Measurements from ENCODE around the gene TBPL2.

The TBPL2 gene

DNA sequence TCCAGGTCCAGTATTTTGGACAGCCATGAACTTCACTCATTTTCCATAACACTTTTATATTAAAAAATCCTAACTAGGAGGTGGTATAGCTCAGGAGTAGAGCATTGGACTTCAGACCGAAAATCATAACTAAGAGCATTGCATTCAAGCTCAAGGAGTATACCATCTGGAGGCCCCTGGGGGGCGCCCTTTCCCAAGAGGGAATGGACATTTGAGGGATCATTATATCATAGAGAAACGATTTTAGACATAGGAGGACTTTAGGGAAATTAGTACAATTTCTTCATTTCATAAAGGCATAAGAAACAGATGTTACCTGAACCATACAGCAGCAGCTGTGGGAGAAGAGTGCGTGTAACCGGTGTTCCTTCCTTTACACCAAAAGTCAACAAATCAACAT is 23.6 kb downstream of the TBPL2 start:
- Mint-ChIP-seq H3K9me3 (no peaks in the 10 kb centered on the region), H3K36me3 (ENCODE audit: insufficient read depth) (no peaks in the 10 kb centered on the region), H3K27ac (ENCODE audit: low read depth) (no peak overlapping the region), H3K4me3 (no peak overlapping the region), H3K27me3 (no peaks in the 10 kb centered on the region), H3K4me1 (peaks cover 4% of the 10 kb centered on the region)
- ATAC-seq (replicated peaks; ENCODE audit: extremely low read depth, poor library complexity, severe bottlenecking) (no peak), DNase-seq (ENCODE audit: low spot score in 2 of 2) (no peak)

DNA sequence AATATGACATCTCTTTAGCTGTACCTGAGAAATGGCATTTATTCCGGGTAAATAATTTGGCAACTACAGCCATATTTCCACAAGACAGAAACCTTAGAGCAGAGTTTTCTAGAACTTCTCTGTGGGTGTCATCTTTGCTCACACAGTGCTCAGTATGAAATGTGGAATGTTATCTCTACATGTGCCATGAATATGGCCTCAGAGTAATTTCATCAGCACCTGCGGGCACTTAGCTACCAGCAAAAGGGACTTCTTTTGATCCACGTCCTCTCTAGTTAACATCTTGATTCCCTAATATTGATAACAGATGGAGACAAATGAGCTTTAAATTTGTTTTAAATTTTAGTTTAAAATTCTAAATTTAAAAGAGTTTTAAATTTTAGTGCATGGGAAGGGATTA is 25.9 kb downstream of the TBPL2 start:
- Mint-ChIP-seq H3K27me3 (no peaks in the 10 kb centered on the region), H3K4me3 (no peak overlapping the region), H3K4me1 (peaks cover 22% of the 10 kb centered on the region), H3K36me3 (ENCODE audit: insufficient read depth) (peaks cover 7% of the 10 kb centered on the region), H3K27ac (ENCODE audit: low read depth) (no peak overlapping the region), H3K9me3 (no peaks in the 10 kb centered on the region)
- ATAC-seq (replicated peaks; ENCODE audit: extremely low read depth, poor library complexity, severe bottlenecking) (no peak), DNase-seq (ENCODE audit: low spot score in 2 of 2) (no peak)

DNA sequence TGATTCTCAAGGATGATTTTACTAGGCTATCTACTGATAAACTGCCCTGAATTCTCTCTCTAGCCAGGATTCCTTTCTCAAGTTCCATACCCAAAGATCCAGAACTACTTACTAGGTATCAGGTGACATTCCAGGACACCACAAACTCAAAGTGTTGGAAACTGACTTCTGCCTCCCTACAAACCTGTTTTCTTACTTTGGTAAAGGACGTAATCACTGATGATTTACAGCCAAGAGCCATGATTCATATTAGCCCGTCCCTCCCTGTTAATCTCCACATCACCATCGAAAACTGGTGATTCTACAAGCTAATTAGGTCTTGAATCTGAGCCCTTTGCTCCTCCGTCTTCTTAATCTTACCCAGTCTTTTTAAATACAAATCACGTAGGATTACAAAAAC is 27.7 kb downstream of the TBPL2 start:
- Mint-ChIP-seq H3K36me3 (ENCODE audit: insufficient read depth) (peaks cover 7% of the 10 kb centered on the region), H3K4me3 (peak overlapping the region; percentile 84), H3K4me1 (peaks cover 34% of the 10 kb centered on the region), H3K27ac (ENCODE audit: low read depth) (no peak overlapping the region), H3K9me3 (no peaks in the 10 kb centered on the region), H3K27me3 (no peaks in the 10 kb centered on the region)
- no peak for DNase-seq (ENCODE audit: low spot score in 2 of 2)
- ATAC-seq (replicated peaks; ENCODE audit: extremely low read depth, poor library complexity, severe bottlenecking): no peak

DNA sequence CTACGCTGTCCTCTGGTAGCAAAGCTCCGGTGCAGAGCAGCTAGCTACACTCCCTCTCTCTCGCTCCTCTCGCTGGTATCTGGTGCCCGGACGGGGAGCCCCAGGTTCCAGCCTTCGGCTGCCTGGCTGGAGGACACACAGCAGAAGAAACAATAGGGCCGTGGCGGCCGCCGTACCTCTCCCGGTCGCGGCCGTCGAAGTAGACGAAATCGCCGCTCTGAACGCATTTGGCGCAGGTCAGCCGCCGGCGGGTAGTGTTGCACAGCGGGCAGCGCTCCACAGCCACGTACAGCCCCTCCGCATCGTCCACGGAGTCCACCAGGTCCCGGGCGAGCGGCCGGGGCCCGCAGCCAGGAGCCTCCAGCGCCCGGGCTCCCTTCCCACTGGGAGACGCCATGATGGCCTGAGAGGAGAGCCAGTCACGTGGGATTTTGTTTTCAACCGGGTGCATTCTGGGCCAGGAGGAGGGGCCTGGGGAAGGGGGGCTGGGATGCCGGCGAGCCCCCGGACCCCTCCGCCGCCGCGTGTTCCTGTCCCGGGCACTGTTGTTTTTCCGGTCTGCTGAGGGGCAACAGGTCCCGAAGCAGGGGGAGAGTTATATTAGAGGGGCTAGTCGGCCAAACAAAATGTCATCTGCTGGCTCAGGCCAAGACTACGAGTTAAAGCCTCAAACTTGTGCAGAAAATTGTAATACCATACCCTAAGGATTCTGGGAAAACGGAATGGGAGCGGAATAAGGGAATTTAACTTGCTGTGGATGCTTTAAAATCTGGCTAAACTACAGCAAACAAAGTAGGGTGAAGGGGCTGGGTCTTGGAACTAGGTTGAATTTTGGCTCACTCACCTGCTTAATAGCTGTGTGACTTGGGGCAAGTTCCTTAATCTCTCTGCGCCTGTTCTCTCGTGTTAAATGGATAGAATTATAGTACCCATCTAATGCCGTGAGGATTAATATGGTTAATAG is 28.7 kb downstream of the TBPL2 start, which contains the start of gene ATG14:
Gene ATG14, minus strand, starts transcription at position 405 of the 964 bp plus-strand sequence. Its CDS starts 8 bp downstream, at position 397.
- peak within 1 kb of the TSS; percentile 48 for H3K27ac Mint-ChIP-seq (ENCODE audit: low read depth)
- H3K27me3 Mint-ChIP-seq: no peaks in the 10 kb centered on the region
- H3K36me3 Mint-ChIP-seq (ENCODE audit: insufficient read depth): peaks cover 8% of the 10 kb centered on the region
- H3K9me3 Mint-ChIP-seq: no peaks in the 10 kb centered on the region
- DNase-seq (ENCODE audit: low spot score in 2 of 2): peak; percentile 33 to 47
- H3K4me1 Mint-ChIP-seq: peaks cover 39% of the 10 kb centered on the region
- H3K4me3 Mint-ChIP-seq: peak within 1 kb of the TSS; percentile 84
- ATAC-seq (replicated peaks; ENCODE audit: extremely low read depth, poor library complexity, severe bottlenecking): peak; percentile 93

DNA sequence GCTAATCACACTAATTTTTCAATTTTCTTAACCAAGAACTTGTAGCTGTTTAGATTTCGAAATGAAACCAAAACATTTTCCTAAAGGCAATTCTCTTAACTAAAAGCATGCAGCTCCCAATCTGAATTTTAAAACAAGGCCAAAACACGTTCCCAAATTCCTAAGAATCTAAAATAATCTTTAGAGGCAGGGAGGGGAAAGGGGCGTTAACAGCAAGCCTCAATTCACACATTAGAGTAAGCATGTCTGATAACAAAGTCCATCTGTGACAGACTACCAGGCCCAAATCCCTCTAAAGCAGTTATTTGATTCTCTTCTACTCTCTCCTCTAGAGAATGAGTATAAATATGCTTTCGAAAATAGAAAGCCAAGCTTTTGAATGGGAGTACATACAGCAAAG is 29.5 kb downstream of the TBPL2 start:
- Mint-ChIP-seq H3K9me3 (no peaks in the 10 kb centered on the region), H3K4me3 (peak overlapping the region; percentile 84), H3K4me1 (peaks cover 39% of the 10 kb centered on the region), H3K36me3 (ENCODE audit: insufficient read depth) (peaks cover 8% of the 10 kb centered on the region), H3K27me3 (no peaks in the 10 kb centered on the region), H3K27ac (ENCODE audit: low read depth) (peak overlapping the region; percentile 48)
- ATAC-seq (replicated peaks; ENCODE audit: extremely low read depth, poor library complexity, severe bottlenecking) (no peak), DNase-seq (ENCODE audit: low spot score in 2 of 2) (no peak)

DNA sequence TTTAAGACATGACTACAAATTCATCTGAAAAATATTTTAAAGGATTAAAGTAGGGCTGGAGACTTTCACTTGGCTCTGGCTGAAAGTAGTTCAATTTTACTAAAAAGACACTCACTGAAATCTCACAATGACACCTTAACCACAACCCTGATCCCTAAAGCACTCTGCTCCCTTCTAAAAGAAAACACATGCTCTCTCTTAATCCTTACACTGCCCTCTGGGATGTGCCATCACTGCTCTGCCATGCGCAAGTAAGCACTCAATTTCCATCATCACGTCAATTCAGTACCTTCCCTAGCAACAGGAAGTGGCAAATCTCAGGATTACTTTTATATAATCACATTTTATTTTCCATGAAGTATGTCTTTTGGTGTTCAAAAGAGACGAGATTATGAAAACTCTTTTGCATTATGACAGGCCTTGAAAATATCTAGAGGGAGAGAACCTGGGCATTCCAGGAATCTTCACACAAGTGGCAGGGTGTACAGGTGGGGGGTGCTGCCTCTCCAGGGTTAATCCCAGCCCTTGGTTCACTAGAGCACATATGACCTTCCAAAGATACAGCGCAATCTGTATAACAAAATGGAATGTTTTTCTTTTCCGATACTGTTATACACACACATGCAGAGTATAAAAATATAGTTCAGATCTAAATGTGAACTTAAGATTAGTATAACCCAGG is 36.1 kb downstream of the TBPL2 start:
- Mint-ChIP-seq H3K4me1 (peaks cover 36% of the 10 kb centered on the region), H3K27me3 (no peaks in the 10 kb centered on the region), H3K4me3 (no peak overlapping the region), H3K27ac (ENCODE audit: low read depth) (no peak overlapping the region), H3K9me3 (no peaks in the 10 kb centered on the region), H3K36me3 (ENCODE audit: insufficient read depth) (peaks cover 3% of the 10 kb centered on the region)
- no peak for ATAC-seq (replicated peaks; ENCODE audit: extremely low read depth, poor library complexity, severe bottlenecking)
- DNase-seq (ENCODE audit: low spot score in 2 of 2): no peak

DNA sequence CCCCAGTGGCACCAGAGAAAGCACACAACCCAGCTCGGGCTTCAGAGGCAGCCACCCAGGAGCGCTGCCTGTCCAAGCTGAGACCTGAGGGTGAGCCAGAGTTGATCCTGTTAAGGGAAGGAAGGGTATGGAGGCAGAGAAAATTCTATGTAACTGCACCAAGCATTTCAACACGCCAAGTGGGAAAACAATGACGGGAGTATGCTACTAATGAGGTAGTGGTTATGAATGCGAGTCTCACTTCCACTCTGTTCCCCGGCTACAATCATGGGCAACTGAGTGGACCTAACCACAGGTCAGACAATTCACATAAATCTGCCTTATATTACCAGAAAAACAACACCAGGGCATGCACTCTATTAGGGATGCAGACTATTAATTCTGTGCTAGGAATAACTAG is 38.7 kb downstream of the TBPL2 start:
- no peak for DNase-seq (ENCODE audit: low spot score in 2 of 2)
- Mint-ChIP-seq H3K36me3 (ENCODE audit: insufficient read depth) (peaks cover 14% of the 10 kb centered on the region), H3K4me3 (no peak overlapping the region), H3K27me3 (no peaks in the 10 kb centered on the region), H3K4me1 (peaks cover 22% of the 10 kb centered on the region), H3K9me3 (no peaks in the 10 kb centered on the region), H3K27ac (ENCODE audit: low read depth) (no peak overlapping the region)
- ATAC-seq (replicated peaks; ENCODE audit: extremely low read depth, poor library complexity, severe bottlenecking): no peak

DNA sequence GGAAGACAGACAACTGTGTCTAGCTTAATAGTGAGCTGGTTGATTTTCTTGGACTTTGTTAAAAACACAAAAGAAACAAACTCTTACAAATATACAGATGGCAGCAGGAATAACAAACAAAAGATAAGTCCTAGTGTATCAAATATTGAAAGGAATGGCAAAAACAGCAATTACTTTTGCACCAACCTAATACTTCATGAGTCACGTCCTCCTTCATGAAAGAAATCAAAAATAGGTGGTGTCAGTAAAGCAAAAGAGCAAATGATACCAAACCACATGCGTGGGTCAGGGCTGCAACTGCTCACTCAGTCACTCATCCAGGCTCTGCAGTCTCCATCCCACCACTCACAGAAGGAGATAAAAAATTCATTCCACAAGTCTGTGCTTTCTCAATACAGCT is 40.6 kb downstream of the TBPL2 start:
- Mint-ChIP-seq H3K27ac (ENCODE audit: low read depth) (no peak overlapping the region), H3K4me1 (peaks cover 22% of the 10 kb centered on the region), H3K4me3 (no peak overlapping the region), H3K36me3 (ENCODE audit: insufficient read depth) (peaks cover 21% of the 10 kb centered on the region), H3K9me3 (no peaks in the 10 kb centered on the region), H3K27me3 (no peaks in the 10 kb centered on the region)
- DNase-seq (ENCODE audit: low spot score in 2 of 2) (no peak), ATAC-seq (replicated peaks; ENCODE audit: extremely low read depth, poor library complexity, severe bottlenecking) (no peak)

DNA sequence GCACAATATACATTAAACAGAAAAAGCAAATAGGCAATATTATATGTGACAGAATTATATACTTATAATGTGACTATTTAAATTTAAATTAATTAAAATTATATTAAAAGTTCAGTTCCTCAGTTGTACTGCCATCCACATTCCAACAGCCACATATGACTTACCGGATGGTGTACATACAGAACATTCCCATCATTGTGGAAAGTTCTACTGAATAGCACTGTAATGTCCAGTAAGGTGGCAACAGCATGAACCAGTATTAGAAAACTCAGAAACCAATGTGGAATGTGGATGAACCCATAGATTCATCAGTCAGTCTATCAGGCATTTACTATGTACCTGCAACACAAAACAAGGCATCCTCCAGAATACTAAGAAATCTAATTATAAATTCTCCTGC is 41.2 kb downstream of the TBPL2 start:
- ATAC-seq (replicated peaks; ENCODE audit: extremely low read depth, poor library complexity, severe bottlenecking) (no peak), DNase-seq (ENCODE audit: low spot score in 2 of 2) (no peak)
- no peaks in the 10 kb centered on the region for H3K9me3 Mint-ChIP-seq
- H3K27ac Mint-ChIP-seq (ENCODE audit: low read depth): no peak overlapping the region
- H3K4me1 Mint-ChIP-seq: peaks cover 17% of the 10 kb centered on the region
- no peak overlapping the region for H3K4me3 Mint-ChIP-seq
- H3K27me3 Mint-ChIP-seq: no peaks in the 10 kb centered on the region
- H3K36me3 Mint-ChIP-seq (ENCODE audit: insufficient read depth): peaks cover 22% of the 10 kb centered on the region

DNA sequence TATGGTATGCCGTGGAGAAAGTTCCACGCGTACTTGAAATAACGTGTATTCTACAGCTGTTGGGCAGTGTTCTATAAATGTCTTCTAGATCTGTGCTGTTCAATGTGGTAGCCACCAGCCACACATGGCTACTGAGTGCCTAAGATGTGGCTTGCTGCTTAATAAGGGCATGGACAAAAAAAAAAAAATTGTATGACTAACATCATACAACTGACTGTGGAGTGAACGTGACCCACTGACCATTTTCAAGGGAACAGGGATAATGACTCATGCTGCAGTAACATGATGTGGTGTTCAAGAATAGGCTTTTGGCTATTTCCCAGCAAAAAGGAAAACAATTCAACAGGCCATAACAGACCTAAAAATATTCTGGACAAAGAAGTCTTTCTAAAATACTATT is 41.7 kb downstream of the TBPL2 start:
- DNase-seq (ENCODE audit: low spot score in 2 of 2) (no peak), ATAC-seq (replicated peaks; ENCODE audit: extremely low read depth, poor library complexity, severe bottlenecking) (no peak)
- H3K27ac Mint-ChIP-seq (ENCODE audit: low read depth): no peak overlapping the region
- no peaks in the 10 kb centered on the region for H3K27me3 Mint-ChIP-seq
- H3K4me1 Mint-ChIP-seq: peaks cover 14% of the 10 kb centered on the region
- peaks cover 22% of the 10 kb centered on the region for H3K36me3 Mint-ChIP-seq (ENCODE audit: insufficient read depth)
- no peaks in the 10 kb centered on the region for H3K9me3 Mint-ChIP-seq
- no peak overlapping the region for H3K4me3 Mint-ChIP-seq

DNA sequence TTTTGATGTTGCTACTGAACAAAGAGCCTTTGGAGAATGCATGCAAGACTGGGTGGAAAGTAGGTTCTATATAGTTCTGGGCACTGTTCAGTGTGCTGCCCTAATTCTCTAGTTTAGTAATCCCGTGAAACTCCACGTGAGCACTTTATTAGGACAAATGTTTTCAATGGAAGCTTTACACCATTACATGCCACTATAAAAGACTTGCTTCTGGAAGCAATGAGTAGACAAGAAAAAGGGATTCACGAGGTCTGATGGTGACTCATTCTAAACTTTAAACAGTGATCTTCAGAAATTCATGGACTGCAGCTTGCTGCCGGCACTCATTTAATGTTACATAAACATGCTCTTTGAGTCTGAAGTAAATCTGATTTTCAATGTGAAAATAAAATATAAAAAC is 51.1 kb downstream of the TBPL2 start:
- no peak overlapping the region for H3K4me3 Mint-ChIP-seq
- ATAC-seq (replicated peaks; ENCODE audit: extremely low read depth, poor library complexity, severe bottlenecking) (no peak), DNase-seq (ENCODE audit: low spot score in 2 of 2) (no peak)
- no peaks in the 10 kb centered on the region for H3K9me3 Mint-ChIP-seq
- peaks cover 40% of the 10 kb centered on the region for H3K36me3 Mint-ChIP-seq (ENCODE audit: insufficient read depth)
- no peak overlapping the region for H3K27ac Mint-ChIP-seq (ENCODE audit: low read depth)
- H3K4me1 Mint-ChIP-seq: peaks cover 12% of the 10 kb centered on the region
- H3K27me3 Mint-ChIP-seq: no peaks in the 10 kb centered on the region

DNA sequence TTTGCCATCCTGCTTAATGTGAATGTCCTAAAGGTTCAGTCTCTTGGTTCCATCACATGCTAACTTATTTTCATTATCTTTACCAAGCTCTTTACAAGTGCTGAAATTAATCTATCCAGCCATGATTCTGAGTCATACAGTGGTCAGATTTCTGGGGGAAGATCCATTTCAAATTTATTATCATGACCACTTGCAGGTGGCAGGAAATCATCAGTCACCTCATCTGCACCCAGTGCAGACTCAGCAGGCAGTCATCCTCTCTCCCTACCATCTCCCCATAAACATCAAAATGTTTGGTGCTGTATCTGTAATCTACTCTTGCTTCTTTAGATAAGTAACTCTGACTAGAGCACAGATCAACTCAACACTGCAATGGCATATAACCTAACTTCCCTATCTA is 52.3 kb downstream of the TBPL2 start:
- no peak for DNase-seq (ENCODE audit: low spot score in 2 of 2)

DNA sequence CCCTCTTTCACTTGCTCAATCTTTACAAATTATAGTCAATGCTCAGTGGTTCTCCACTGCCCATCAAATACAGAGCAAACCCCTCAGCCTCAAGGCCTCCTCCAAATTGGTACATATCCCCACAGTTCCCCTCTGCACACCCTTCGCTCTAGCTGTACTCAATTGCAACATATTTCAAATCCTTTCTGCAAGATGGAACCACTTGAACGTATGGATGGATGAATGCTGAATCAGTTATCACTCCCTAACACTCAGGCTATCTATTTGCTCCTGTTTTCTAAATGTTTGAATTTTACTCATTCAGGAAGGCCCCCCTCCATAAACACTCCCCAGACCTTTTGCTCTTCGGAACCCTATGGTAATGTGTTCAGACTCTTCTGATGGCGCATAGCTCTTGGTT is 53.3 kb downstream of the TBPL2 start:
- H3K27ac Mint-ChIP-seq (ENCODE audit: low read depth): peak overlapping the region; percentile 13
- ATAC-seq (replicated peaks; ENCODE audit: extremely low read depth, poor library complexity, severe bottlenecking): no peak
- H3K4me1 Mint-ChIP-seq: peaks cover 12% of the 10 kb centered on the region
- H3K27me3 Mint-ChIP-seq: no peaks in the 10 kb centered on the region
- H3K4me3 Mint-ChIP-seq: no peak overlapping the region
- no peaks in the 10 kb centered on the region for H3K9me3 Mint-ChIP-seq
- H3K36me3 Mint-ChIP-seq (ENCODE audit: insufficient read depth): peaks cover 41% of the 10 kb centered on the region
- DNase-seq (ENCODE audit: low spot score in 2 of 2): no peak

More for the DNA sequence above, 52.3 kb downstream of the TBPL2 start:
- H3K27me3 Mint-ChIP-seq: no peaks in the 10 kb centered on the region
- no peak for ATAC-seq (replicated peaks; ENCODE audit: extremely low read depth, poor library complexity, severe bottlenecking)
- peaks cover 43% of the 10 kb centered on the region for H3K36me3 Mint-ChIP-seq (ENCODE audit: insufficient read depth)
- H3K27ac Mint-ChIP-seq (ENCODE audit: low read depth): no peak overlapping the region
- no peak overlapping the region for H3K4me3 Mint-ChIP-seq
- H3K9me3 Mint-ChIP-seq: no peaks in the 10 kb centered on the region
- H3K4me1 Mint-ChIP-seq: peaks cover 12% of the 10 kb centered on the region
